Measurements from ENCODE around the gene ODF4.

GRCh38 chr17:8376271-8377067 lies 36.8 kb downstream of the ODF4 start, which contains the start of gene KRABD2:
- no peak for TF ChIP-seq EZH2 (IDR thresholded peaks at IDR 0.05; ENCODE audit: insufficient read depth, poor library complexity, severe bottlenecking)
- no peak for TF ChIP-seq EZH2phosphoT487 (IDR thresholded peaks at IDR 0.05; ENCODE audit: insufficient read depth, low read depth)

Measured in GM23248 (cell line).